ENCODE results near the gene OR10J1. TPM values are rescaled to one million over a fixed set of nuclear protein-coding genes. Genes with fewer than 3 reads are reported as not detected.

OR10J1 gene
- polyA plus RNA-seq, 1 donor (not counting 4 experiments of a cell fraction or from before 2014, with no cell fraction given) = not detected

DNA sequence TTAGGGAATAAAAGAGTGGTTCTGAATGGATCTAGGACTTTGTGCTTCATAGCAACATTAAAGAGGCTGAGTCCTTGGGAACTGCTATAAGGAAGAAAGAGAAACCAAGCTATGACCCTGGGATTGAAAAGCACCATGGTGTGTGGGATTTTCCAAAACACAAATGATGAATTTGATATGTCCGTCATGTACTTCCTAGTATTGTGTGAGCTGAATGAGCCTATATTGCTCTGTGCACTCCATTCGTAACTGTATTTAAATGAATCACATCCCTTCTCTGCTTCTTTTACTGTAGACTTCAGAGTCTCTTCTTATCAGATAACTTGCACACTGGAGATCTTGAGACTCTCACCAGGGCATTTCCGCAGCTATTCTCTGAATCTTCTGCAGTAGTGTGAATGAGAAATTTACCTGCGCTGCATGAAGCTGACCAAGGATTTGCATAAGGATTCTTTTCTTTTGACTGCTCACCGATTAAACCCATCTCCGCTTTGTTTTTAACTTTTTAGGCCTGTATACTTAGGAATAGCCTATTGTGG is 30.6 kb upstream of the OR10J1 start:
- Histone ChIP-seq H3K4me3 (ENCODE audit: control insufficient read depth in 2 of 3, extremely low read depth in 1 of 3, insufficient read depth in 2 of 3, low read depth in 1 of 3, low read length in 3 of 3) (no peak overlapping the region), H3K27ac (ENCODE audit: control insufficient read depth, insufficient read depth, low read length) (no peak overlapping the region), H3K9ac (ENCODE audit: control insufficient read depth, extremely low read depth, insufficient read depth, low read length) (no peak overlapping the region), H3K4me1 (ENCODE audit: control insufficient read depth, extremely low read depth, insufficient read depth, low read length) (no peaks in the 10 kb centered on the region), H2AFZ (ENCODE audit: control insufficient read depth, low read length) (no peak overlapping the region), H3K79me2 (ENCODE audit: control insufficient read depth, insufficient read depth, low read length) (no peaks in the 10 kb centered on the region), H4K20me1 (ENCODE audit: control insufficient read depth, extremely low read depth, insufficient read depth, low read length) (no peaks in the 10 kb centered on the region), H3K4me2 (ENCODE audit: control insufficient read depth, extremely low read depth, insufficient read depth, low read depth, low read length) (no peak overlapping the region), H3K9me1 (ENCODE audit: control insufficient read depth, extremely low read depth, insufficient read depth, low read length) (no peaks in the 10 kb centered on the region), H3K9me3 (ENCODE audit: control insufficient read depth, low read depth, low read length) (no peaks in the 10 kb centered on the region), H3K27me3 (ENCODE audit: control insufficient read depth, extremely low read depth, insufficient read depth, low read length) (no peaks in the 10 kb centered on the region), H3K36me3 (ENCODE audit: control insufficient read depth in 2 of 2, extremely low read depth in 1 of 2, insufficient read depth in 2 of 2, low read length in 2 of 2) (no peaks in the 10 kb centered on the region)
- dilution Hi-C loops (cut with MboI; ENCODE audit: extremely low pct_ligation_motif_present, low sequenced_read_pairs) = no loop called here
- FAIRE-seq (no peak), DNase-seq (ENCODE audit: low read depth, low spot score) (no peak)
- TF ChIP-seq, protein P1, sequence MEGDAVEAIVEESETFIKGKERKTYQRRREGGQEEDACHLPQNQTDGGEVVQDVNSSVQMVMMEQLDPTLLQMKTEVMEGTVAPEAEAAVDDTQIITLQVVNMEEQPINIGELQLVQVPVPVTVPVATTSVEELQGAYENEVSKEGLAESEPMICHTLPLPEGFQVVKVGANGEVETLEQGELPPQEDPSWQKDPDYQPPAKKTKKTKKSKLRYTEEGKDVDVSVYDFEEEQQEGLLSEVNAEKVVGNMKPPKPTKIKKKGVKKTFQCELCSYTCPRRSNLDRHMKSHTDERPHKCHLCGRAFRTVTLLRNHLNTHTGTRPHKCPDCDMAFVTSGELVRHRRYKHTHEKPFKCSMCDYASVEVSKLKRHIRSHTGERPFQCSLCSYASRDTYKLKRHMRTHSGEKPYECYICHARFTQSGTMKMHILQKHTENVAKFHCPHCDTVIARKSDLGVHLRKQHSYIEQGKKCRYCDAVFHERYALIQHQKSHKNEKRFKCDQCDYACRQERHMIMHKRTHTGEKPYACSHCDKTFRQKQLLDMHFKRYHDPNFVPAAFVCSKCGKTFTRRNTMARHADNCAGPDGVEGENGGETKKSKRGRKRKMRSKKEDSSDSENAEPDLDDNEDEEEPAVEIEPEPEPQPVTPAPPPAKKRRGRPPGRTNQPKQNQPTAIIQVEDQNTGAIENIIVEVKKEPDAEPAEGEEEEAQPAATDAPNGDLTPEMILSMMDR (optimal IDR thresholded peaks at IDR 0.05 in 1 of 3, IDR thresholded peaks at IDR 0.05 in 1 of 3, conservative IDR thresholded peaks at IDR 0.05 in 1 of 3; ENCODE audit: extremely low read depth in 1 of 3, insufficient read depth in 2 of 3, low read length in 3 of 3) = no peak
- no peak for TF ChIP-seq EZH2 (IDR thresholded peaks at IDR 0.05; ENCODE audit: low read length)

GRCh38 chr1:159421821-159422220 is 17.7 kb upstream of the OR10J1 start:
- no peak for DNase-seq (ENCODE audit: low read depth, low spot score)
- no peaks in the 10 kb centered on the region for H3K36me3 ChIP-seq (ENCODE audit: control insufficient read depth in 2 of 2, extremely low read depth in 1 of 2, insufficient read depth in 2 of 2, low read length in 2 of 2)
- no peak overlapping the region for H3K4me3 ChIP-seq (ENCODE audit: control insufficient read depth in 2 of 3, extremely low read depth in 1 of 3, insufficient read depth in 2 of 3, low read depth in 1 of 3, low read length in 3 of 3)
- H3K4me2 ChIP-seq (ENCODE audit: control insufficient read depth, extremely low read depth, insufficient read depth, low read depth, low read length) = no peak overlapping the region
- dilution Hi-C loops (cut with MboI; ENCODE audit: extremely low pct_ligation_motif_present, low sequenced_read_pairs) = no loop called here
- no peak overlapping the region for H2AFZ ChIP-seq (ENCODE audit: control insufficient read depth, low read length)
- FAIRE-seq = no peak
- no peaks in the 10 kb centered on the region for H3K79me2 ChIP-seq (ENCODE audit: control insufficient read depth, insufficient read depth, low read length)
- no peaks in the 10 kb centered on the region for H3K27me3 ChIP-seq (ENCODE audit: control insufficient read depth, extremely low read depth, insufficient read depth, low read length)
- H3K27ac ChIP-seq (ENCODE audit: control insufficient read depth, insufficient read depth, low read length) = no peak overlapping the region
- TF ChIP-seq EZH2 (IDR thresholded peaks at IDR 0.05; ENCODE audit: low read length) = no peak
- TF ChIP-seq, protein P1 (optimal IDR thresholded peaks at IDR 0.05 in 1 of 3, IDR thresholded peaks at IDR 0.05 in 1 of 3, conservative IDR thresholded peaks at IDR 0.05 in 1 of 3; ENCODE audit: extremely low read depth in 1 of 3, insufficient read depth in 2 of 3, low read length in 3 of 3) = peak in 2 of 3 experiments; percentile 43 to 50
- no peaks in the 10 kb centered on the region for H3K4me1 ChIP-seq (ENCODE audit: control insufficient read depth, extremely low read depth, insufficient read depth, low read length)
- H3K9ac ChIP-seq (ENCODE audit: control insufficient read depth, extremely low read depth, insufficient read depth, low read length) = no peak overlapping the region
- H3K9me1 ChIP-seq (ENCODE audit: control insufficient read depth, extremely low read depth, insufficient read depth, low read length) = no peaks in the 10 kb centered on the region
- no peaks in the 10 kb centered on the region for H3K9me3 ChIP-seq (ENCODE audit: control insufficient read depth, low read depth, low read length)
- H4K20me1 ChIP-seq (ENCODE audit: control insufficient read depth, extremely low read depth, insufficient read depth, low read length) = no peaks in the 10 kb centered on the region

Data from keratinocyte (primary cell).